PC-9 (cell line): ENCODE data around the gene C13orf46. TPM values are rescaled to one million over a fixed set of nuclear protein-coding genes. Genes with fewer than 3 reads are reported as not detected.
A peak's percentile ranks its signal among the peaks of the same experiment; 100 is the strongest.

Source experiments
- BruUV-seq: library from RNA; stranded (reverse); fragments of 400-500 nt; replicated peaks from 2 replicates; lab custom pipeline; 2021; lab: Mats Ljungman, UMichigan
- CTCF ChIA-PET: fragments of 300-600 bp; sonication (Branson Sonifier 250); formaldehyde crosslinking; loops from one replicate; lab custom pipeline; 2022; ENCODE audit warnings: antibody characterized with exemption; lab: Charles Lee
- POLR2A ChIA-PET: fragments of 300-600 bp; sonication (Branson Sonifier 250); formaldehyde crosslinking; loops from one replicate; lab custom pipeline; 2022; ENCODE audit warnings: antibody characterized with exemption; ENCODE audit not compliant: unreplicated experiment; lab: Charles Lee
- DNase-seq, 2 experiments: peaks; one replicate each; pipeline versions ENCODE4 v3.0.0 to v3.0.0-alpha.2; 2015 to 2022; ENCODE audit warnings: mixed read lengths in 1 of 2
- H2AFZ ChIP-seq: fragments of 200-600 bp; sonication (generic); 2 replicates; pipeline ENCODE4 v1.8.1; 2017; ENCODE audit warnings: antibody characterized with exemption
- H3F3A ChIP-seq: fragments of 200-600 bp; sonication (generic); 2 replicates; pipeline ENCODE4 v1.8.1; 2017; ENCODE audit warnings: antibody characterized with exemption, mild to moderate bottlenecking, low read depth; ENCODE audit not compliant: insufficient read depth
- H3K27ac ChIP-seq: fragments of 200-600 bp; sonication (generic); 2 replicates; pipeline ENCODE4 v1.6.1; 2016; ENCODE audit warnings: mixed run types
- H3K27me3 ChIP-seq: fragments of 200-600 bp; sonication (generic); 2 replicates; pipeline ENCODE4 v1.6.1; 2016; ENCODE audit warnings: low read depth, mixed run types; ENCODE audit not compliant: insufficient read depth
- H3K36me3 ChIP-seq: fragments of 200-600 bp; sonication (generic); 2 replicates; pipeline ENCODE4 v1.6.1; 2016; ENCODE audit warnings: low read depth, mixed run types
- H3K4me1 ChIP-seq: fragments of 200-600 bp; sonication (generic); replicated peaks from 2 replicates; pipeline ENCODE4 v1.6.1; 2016; ENCODE audit warnings: mixed run types; ENCODE audit not compliant: insufficient read depth
- H3K4me2 ChIP-seq: fragments of 200-600 bp; sonication (generic); 2 replicates; pipeline ENCODE4 v1.6.1; 2017; ENCODE audit warnings: mixed run types
- H3K4me3 ChIP-seq: fragments of 200-600 bp; sonication (generic); 2 replicates; pipeline ENCODE4 v1.6.1; 2016; ENCODE audit warnings: mixed run types
- H3K79me2 ChIP-seq: fragments of 200-600 bp; sonication (generic); 2 replicates; pipeline ENCODE4 v1.6.1; 2017; ENCODE audit warnings: low read depth, mixed run types
- H3K9me2 ChIP-seq: fragments of 200-600 bp; sonication (generic); 2 replicates; pipeline ENCODE4 v1.8.1; 2017; ENCODE audit warnings: mild to moderate bottlenecking; ENCODE audit not compliant: insufficient read depth
- H3K9me3 ChIP-seq: fragments of 200-600 bp; sonication (generic); 2 replicates; pipeline ENCODE4 v1.8.1; 2016; ENCODE audit warnings: low read depth; ENCODE audit not compliant: insufficient read depth
- H4K20me1 ChIP-seq: fragments of 200-600 bp; sonication (generic); 2 replicates; pipeline ENCODE4 v1.8.1; 2017; ENCODE audit not compliant: insufficient read depth
- CTCF ChIP-seq: fragments of 200-600 bp; sonication (generic); conservative IDR thresholded peaks from 2 replicates; pipeline ENCODE4 v1.6.1; 2017; ENCODE audit warnings: mixed run types, antibody characterized with exemption, mild to moderate bottlenecking, moderate library complexity
- EZH2 ChIP-seq: fragments of 200-600 bp; sonication (generic); IDR thresholded peaks from 2 replicates; pipeline ENCODE4 v1.8.0; 2017; ENCODE audit warnings: antibody characterized with exemption, low read depth
- intact Hi-C: fragments of 100-400 bp; cut with micrococcal nuclease; formaldehyde crosslinking; loops from one replicate; pipeline ENCODE4 v1.10.0; 2022; ENCODE audit not compliant: unreplicated experiment
- total RNA-seq: library from RNA; stranded (reverse); gene quantifications from 2 replicates; pipeline ENCODE4 v1.2.3, GENCODE V29; 2021

C13orf46 gene
- total RNA-seq, 1 experiment from 2014 or later: 1.5 TPM

GRCh38 chr13:113982296-113982661 lies 8.4 kb upstream of the C13orf46 start:
- no TSS peak for BruUV-seq
- TF ChIP-seq EZH2 (no peak), CTCF (no peak)
- Histone ChIP-seq H3K9me3 (no peaks in the 10 kb centered on the region), H3F3A (peaks cover 30% of the 10 kb centered on the region), H3K79me2 (no peaks in the 10 kb centered on the region), H3K4me1 (peaks cover 25% of the 10 kb centered on the region), H3K4me2 (no peak overlapping the region), H3K27ac (no peak overlapping the region), H3K27me3 (no peaks in the 10 kb centered on the region), H4K20me1 (no peaks in the 10 kb centered on the region), H2AFZ (no peak overlapping the region), H3K36me3 (no peaks in the 10 kb centered on the region), H3K4me3 (no peak overlapping the region), H3K9me2 (no peaks in the 10 kb centered on the region)
- no peak for DNase-seq
- ChIA-PET POLR2A (no interaction called here), CTCF (no interaction called here)
- intact Hi-C loops: loop anchor here (5.0 kb wide), 1 partner anchor 245 kb away; no protein-coding TSS in a partner anchor

- Histone ChIP-seq H3K9me2 (no peaks in the 10 kb centered on the region), H3K36me3 (no peaks in the 10 kb centered on the region), H2AFZ (no peak overlapping the region), H3K79me2 (no peaks in the 10 kb centered on the region), H3K27ac (no peak overlapping the region), H3K4me1 (peaks cover 30% of the 10 kb centered on the region), H3K9me3 (no peaks in the 10 kb centered on the region), H3K27me3 (no peaks in the 10 kb centered on the region), H3K4me3 (no peak overlapping the region), H4K20me1 (no peaks in the 10 kb centered on the region), H3F3A (peaks cover 33% of the 10 kb centered on the region), H3K4me2 (peak overlapping the region; percentile 63)
- no peak for TF ChIP-seq EZH2
- TF ChIP-seq CTCF: no peak
- POLR2A ChIA-PET: interaction anchor here (0.6 to 0.7 kb wide), 2 partner anchors 45 to 90 kb away, joined by 3 read pairs; no protein-coding TSS in a partner anchor
- CTCF ChIA-PET: interaction anchor here (0.8 kb wide), 1 partner anchor 34 kb away, joined by 3 read pairs; no protein-coding TSS in a partner anchor
- no peak for DNase-seq
- BruUV-seq: no TSS peak
- intact Hi-C loops: loop anchor here (5.0 kb wide), 1 partner anchor 246 kb away; no protein-coding TSS in a partner anchor
Measured at GRCh38 chr13:113981611-113982295, 7.9 kb upstream of the C13orf46 start.

- H3F3A ChIP-seq: peaks cover 36% of the 10 kb centered on the region
- H3K27ac ChIP-seq: peak overlapping the region; percentile 63
- no peaks in the 10 kb centered on the region for H3K36me3 ChIP-seq
- no peak overlapping the region for H3K4me3 ChIP-seq
- TF ChIP-seq CTCF: no peak; the same call in 1 of the 2 replicates
- TF ChIP-seq EZH2: no peak
- H3K4me1 ChIP-seq: peaks cover 36% of the 10 kb centered on the region
- H3K4me2 ChIP-seq: peak overlapping the region; percentile 63
- H3K9me2 ChIP-seq: no peaks in the 10 kb centered on the region
- H3K79me2 ChIP-seq: no peaks in the 10 kb centered on the region
- H3K9me3 ChIP-seq: no peaks in the 10 kb centered on the region
- ChIA-PET CTCF (interaction anchor here (0.5 to 0.8 kb wide), 3 partner anchors 34 to 533 kb away, joined by 3 to 11 read pairs (median 4); no protein-coding TSS in a partner anchor), POLR2A (interaction anchor here (0.6 to 0.7 kb wide), 2 partner anchors 44 to 91 kb away, joined by 3 read pairs; no protein-coding TSS in a partner anchor)
- peak; percentile 98 to 99 for DNase-seq
- H2AFZ ChIP-seq: no peak overlapping the region
- no peaks in the 10 kb centered on the region for H4K20me1 ChIP-seq
- no TSS peak for BruUV-seq
- intact Hi-C loops: loop anchor here (5.0 kb wide), 1 partner anchor 246 kb away; no protein-coding TSS in a partner anchor
- no peaks in the 10 kb centered on the region for H3K27me3 ChIP-seq
Measured at GRCh38 chr13:113981194-113981605, 7.3 kb upstream of the C13orf46 start.
